HFFc6 (cell line): Measurements from ENCODE around the gene PRSS50. TPM values are rescaled to one million over a fixed set of nuclear protein-coding genes. Genes with fewer than 3 reads are reported as not detected.

ENCODE experiments used
- DNase-seq: peaks from one replicate; pipeline ENCODE4 v3.0.0-alpha.2; 2018
- H3K27ac Mint-ChIP-seq: 2 replicates; pipeline ENCODE4 v1.8.0; 2020; ENCODE audit warnings: mild to moderate bottlenecking, mixed read lengths
- H3K27me3 Mint-ChIP-seq: 2 replicates; pipeline ENCODE4 v1.8.0; 2021; ENCODE audit warnings: mild to moderate bottlenecking, moderate library complexity, mixed read lengths; ENCODE audit not compliant: insufficient read depth
- H3K36me3 Mint-ChIP-seq: 2 replicates; pipeline ENCODE4 v1.8.0; 2021; ENCODE audit warnings: low read depth, mixed read lengths
- H3K4me1 Mint-ChIP-seq: 2 replicates; pipeline ENCODE4 v1.8.0; 2020; ENCODE audit warnings: low read depth, mixed read lengths
- H3K4me3 Mint-ChIP-seq: 2 replicates; pipeline ENCODE4 v1.8.0; 2020; ENCODE audit warnings: mild to moderate bottlenecking, moderate library complexity, mixed read lengths
- H3K9me3 Mint-ChIP-seq: 2 replicates; pipeline ENCODE4 v1.8.0; 2020; ENCODE audit warnings: mild to moderate bottlenecking, mixed read lengths
- total RNA-seq, 6 experiments: library from RNA; stranded (reverse); fragmentation: NEBNext Ultra II Directional; extraction: Animal tissue kit (Norgen Biotek cat#: 25700); gene quantifications; 2 replicates in 1 of 6; 3 replicates in 5 of 6; pipeline ENCODE4 v1.2.3, GENCODE V29; 2021
- TF ChIP-seq, protein P1 (sequence below): fragments of 200-600 bp; sonication (generic); IDR thresholded peaks from 2 replicates; pipeline ENCODE4 v1.5.0; 2021; ENCODE audit warnings: antibody characterized with exemption, mild to moderate bottlenecking

The PRSS50 gene
- total RNA-seq, 6 experiments from 2014 or later = not detected

DNA sequence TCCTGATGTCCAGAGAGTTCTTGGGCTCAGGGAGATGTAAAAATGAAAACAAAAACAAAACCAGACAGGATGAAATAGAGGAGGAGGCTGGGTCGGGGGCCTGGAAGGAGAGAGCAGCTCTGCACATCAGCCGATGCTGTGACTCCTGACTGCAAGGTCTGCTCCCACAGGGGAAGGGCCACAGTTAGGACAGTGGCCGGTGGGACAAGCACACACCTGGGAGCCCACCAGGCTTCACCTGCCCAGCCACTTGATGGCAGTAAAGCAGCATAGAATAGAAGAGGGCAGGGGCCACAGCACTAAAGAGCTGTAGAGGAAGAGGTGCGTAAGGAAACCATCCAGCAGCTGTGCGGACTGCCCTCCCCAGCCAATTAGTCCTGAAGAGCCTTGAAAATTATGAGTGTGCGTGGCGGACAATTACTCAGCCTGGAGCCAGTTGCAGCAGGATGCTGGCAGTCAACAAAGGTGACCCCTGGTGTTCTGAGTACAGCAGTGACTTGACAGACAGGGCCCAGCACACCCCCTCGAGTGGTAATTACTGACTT is 54.0 kb downstream of the PRSS50 start:
- Mint-ChIP-seq H3K9me3 (no peaks in the 10 kb centered on the region), H3K36me3 (no peaks in the 10 kb centered on the region), H3K27ac (no peak overlapping the region), H3K4me3 (no peak overlapping the region), H3K27me3 (peaks cover 67% of the 10 kb centered on the region), H3K4me1 (peaks cover 43% of the 10 kb centered on the region)
- TF ChIP-seq, protein P1, sequence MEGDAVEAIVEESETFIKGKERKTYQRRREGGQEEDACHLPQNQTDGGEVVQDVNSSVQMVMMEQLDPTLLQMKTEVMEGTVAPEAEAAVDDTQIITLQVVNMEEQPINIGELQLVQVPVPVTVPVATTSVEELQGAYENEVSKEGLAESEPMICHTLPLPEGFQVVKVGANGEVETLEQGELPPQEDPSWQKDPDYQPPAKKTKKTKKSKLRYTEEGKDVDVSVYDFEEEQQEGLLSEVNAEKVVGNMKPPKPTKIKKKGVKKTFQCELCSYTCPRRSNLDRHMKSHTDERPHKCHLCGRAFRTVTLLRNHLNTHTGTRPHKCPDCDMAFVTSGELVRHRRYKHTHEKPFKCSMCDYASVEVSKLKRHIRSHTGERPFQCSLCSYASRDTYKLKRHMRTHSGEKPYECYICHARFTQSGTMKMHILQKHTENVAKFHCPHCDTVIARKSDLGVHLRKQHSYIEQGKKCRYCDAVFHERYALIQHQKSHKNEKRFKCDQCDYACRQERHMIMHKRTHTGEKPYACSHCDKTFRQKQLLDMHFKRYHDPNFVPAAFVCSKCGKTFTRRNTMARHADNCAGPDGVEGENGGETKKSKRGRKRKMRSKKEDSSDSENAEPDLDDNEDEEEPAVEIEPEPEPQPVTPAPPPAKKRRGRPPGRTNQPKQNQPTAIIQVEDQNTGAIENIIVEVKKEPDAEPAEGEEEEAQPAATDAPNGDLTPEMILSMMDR = no peak; the same call in 1 of the 2 replicates
- no peak for DNase-seq

DNA sequence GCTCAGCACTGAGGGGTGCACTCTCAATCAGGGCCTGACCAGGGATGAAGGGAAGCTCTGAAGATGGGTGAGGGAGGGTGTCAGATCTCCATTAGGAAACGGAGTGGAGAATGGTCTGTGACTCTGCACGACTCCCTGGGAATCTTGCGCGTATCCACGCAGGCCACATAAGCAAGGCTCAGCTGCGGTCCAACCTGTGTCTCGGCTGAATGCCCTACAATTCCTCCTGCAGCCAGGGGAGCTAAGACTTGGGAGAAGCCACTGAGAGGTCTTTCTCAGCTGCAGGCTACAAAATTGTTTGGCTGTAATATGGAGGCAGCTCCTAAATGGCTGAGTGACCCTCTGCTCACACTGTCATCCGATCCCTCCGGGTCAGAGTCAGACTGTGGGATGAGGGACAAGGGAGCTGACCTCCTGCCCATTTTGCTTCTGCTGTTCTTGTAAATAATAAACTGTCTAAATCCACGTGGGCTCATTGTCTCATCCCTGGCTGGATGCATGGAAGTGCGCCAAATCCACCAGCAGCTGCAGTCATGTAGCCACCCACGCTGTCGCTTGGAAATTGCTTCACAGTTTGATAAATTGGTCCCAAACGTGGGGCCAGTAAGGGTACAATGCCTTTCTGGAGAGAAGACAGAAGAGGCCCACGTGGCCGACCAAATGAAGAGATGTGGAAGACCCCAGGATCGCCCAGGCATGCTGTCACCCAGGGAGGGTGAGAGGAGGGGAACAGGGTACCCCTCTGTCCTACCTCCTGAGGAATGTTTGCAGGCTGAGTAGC is 54.7 kb downstream of the PRSS50 start:
- H3K36me3 Mint-ChIP-seq = no peaks in the 10 kb centered on the region
- H3K9me3 Mint-ChIP-seq = no peaks in the 10 kb centered on the region
- no peak for DNase-seq
- no peak overlapping the region for H3K4me3 Mint-ChIP-seq
- H3K27ac Mint-ChIP-seq = no peak overlapping the region
- H3K4me1 Mint-ChIP-seq = peaks cover 44% of the 10 kb centered on the region
- peaks cover 62% of the 10 kb centered on the region for H3K27me3 Mint-ChIP-seq
- TF ChIP-seq, protein P1 = no peak

Other genes starting within 250 kb of the PRSS50 start
- gene RTP3, start 219.9 kb downstream of the PRSS50 start, total RNA-seq = not detected
- gene LRRC2, start 151.6 kb downstream of the PRSS50 start, total RNA-seq = under 1 TPM; 0.19 to 0.56 (median 0.37) TPM
- gene FAM240A, start 105.3 kb downstream of the PRSS50 start, total RNA-seq = not detected
- gene ALS2CL, start 24.2 kb downstream of the PRSS50 start, total RNA-seq = 1 to 10 TPM; 1.7 to 3.9 (median 2.4) TPM
- gene TMIE, start 16.5 kb downstream of the PRSS50 start, total RNA-seq = not detected
- under 1 TPM in 2 of 6 experiments, not detected in 4; 0.30 to 0.31 TPM for gene MYL3, start 145.6 kb upstream of the PRSS50 start, total RNA-seq
- 1 to 10 TPM in 2 of 6 experiments, under 1 TPM in 3, not detected in 1; 0.09 to 1.4 (median 0.85) TPM for gene PTH1R, start 159.9 kb upstream of the PRSS50 start, total RNA-seq